Parietal lobe (tissue), 2 donors: Measurements from ENCODE around the gene PITPNM1. TPM values are rescaled to one million over a fixed set of nuclear protein-coding genes. Genes with fewer than 3 reads are reported as not detected.

Experiments used
- small RNA-seq: library from RNA; depleted of rRNA; stranded (forward); fragments of <200 nt; gene quantifications from one replicate; pipeline ENCODE3, GENCODE V24; 2014; ENCODE audit warnings: low replicate concordance
- total RNA-seq: library from RNA; depleted of rRNA; stranded (reverse); fragments of >200 nt; gene quantifications from one replicate; pipeline ENCODE4 v1.2.3, GENCODE V29; 2014

Gene PITPNM1
- total RNA-seq, result 39.1 TPM

GRCh38 chr11:67504950-67505581 is at the start of gene PITPNM1:
Gene PITPNM1 (minus strand): TSS chr11:67505363. CDS start chr11:67504180, 1,183 bp downstream.

DNA sequence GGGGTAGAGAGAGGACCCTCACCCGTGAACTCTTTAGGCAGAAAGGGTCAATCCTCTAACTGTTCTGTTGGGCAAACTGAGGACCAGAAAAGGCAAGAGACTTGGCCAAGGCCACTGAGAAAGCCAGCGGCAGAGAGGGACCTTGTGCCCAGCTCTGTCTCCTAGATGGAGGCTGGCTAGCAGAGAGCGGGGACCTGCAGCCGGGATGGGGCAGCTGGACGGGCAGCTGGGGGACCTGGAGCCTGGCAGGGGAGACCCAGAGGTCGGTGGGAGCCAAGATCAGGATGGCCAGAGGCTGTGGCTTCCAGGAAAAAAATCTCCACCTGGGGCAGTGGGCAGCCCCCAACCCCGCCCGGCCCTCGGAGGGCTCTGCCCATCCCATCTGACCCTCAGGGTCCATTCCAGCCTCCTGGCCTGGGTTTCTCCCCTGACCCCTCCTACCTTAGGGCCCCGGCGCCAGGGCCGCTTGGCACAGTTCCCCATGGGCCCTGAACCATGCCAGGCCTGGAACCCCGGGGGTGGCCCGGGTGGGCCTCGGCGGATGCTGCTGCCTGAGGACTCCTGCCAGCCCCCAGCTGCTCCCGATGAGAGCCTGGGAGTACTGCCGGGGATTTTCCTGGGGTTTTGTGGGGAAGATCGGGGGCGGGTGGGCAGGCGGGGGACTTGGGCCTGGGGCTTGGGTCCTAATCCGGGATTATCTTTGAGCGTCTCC is 17.8 kb upstream of the PITPNM1 start, which contains the start of gene CABP2:
Gene CABP2 (minus strand): TSS at position 603 of the 712 bp plus-strand sequence. CDS start 120 bp downstream, at position 483.

GRCh38 chr11:67507864-67508485 is 2.8 kb upstream of the PITPNM1 start, which contains the start of gene CDK2AP2:
Gene CDK2AP2 (minus strand): TSS chr11:67508162. CDS start chr11:67508082, 80 bp downstream.

DNA sequence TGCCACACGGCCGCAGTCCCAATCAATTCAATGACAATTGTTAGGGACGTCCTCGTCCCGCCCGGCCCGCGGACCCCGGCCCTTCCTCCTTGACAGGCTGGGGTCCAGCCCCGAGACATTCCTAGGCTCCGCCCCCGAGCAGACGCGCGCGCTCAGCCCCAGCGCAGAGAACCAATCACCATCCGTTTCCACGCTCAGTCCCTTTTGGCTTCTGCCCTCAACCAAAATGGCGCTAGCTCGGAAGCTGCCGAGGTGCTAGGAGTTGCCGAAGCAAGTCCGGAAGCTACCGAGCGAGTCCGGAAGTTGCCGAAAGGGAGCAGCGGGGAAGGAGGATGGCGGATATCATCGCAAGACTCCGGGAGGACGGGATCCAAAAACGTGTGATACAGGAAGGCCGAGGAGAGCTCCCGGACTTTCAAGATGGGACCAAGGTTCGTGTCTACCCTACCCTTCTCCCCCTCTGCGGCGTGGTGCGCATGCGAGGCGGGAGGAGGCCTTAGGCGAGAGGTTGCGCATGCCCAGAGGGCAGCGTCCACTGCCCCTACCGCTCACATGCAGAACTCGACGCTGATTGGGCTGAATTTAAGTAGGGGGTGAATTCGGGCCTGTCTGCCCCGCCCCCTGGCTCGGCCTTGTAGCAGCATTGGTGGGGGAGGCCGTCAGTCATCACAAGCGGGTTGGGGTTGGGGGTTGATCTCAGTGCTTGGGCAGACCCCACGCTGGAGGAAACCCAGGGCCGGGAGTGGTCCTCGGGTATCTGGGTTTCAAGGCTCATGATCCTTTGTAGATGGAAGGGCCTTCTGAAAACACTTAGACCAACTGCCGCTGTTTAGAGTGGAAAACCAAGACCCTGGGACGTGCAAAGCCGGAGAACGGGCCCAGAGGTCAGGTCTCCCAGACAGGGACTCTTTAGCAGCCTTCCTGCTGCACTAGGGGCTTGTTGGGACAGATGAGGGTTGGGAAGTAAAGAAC is 22.1 kb downstream of the PITPNM1 start, which contains the start of gene AIP:
Gene AIP (plus strand): TSS at position 200 of the 972 bp plus-strand sequence. CDS start 133 bp downstream, at position 333.

DNA sequence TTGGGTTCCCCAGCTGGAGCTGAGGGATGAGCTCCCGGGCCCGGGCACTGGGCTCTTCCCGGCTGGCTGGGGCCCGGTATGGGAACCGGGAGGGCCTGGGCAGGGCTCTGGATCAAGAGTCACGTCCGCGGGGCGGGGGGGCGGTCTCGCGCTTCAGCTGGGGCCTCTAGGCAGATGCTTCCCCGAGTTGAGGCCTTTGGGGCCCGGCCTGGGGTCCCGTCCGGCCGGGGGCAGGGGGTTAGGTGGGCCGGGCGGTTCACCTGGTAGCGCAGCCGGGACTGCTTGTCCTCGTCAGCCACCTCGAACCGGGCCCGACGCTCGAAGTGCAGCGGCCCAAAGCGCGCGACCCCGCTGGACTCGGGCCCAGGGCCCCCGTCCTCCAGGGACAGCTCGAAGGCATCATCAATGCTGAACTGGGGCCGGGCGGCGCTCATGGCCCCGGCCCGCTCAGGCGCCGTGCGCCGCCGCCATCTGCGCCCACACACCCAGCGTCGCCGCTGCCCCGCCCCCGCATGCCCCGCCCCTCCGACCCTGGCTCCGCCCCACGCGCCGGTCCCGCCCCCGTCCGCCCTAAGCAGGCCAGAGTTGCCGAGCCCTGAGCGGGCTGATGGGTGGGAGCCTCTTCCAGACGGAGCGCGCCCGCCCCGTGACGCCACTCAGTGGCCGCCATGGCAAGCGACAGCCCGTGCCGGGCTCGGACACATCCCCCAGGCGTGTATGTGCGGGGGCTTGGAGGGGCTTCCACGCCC is 36.2 kb downstream of the PITPNM1 start, which contains the start of gene TMEM134:
Gene TMEM134 (minus strand): TSS at position 493 of the 749 bp plus-strand sequence. CDS start 59 bp downstream, at position 434.

DNA sequence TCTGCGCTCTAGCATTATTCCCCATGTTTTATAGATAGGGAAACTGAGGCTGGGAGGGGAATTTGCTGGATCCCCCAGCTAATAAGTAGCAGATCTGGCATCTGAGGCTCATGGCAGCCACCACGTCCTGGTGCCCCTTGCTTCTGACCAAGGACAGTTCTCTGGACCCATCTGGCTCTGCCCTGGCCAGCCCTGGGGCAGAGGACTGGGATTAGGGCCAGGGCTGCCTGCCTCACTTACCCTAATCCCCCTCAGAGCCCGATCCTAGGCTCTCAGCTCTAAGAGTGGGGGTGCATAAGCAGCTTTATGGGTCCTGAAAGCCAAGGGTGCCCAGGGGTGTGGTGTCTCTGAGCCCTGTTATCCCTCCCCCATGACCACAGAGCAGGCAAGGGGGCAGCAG is 50.1 kb downstream of the PITPNM1 start, which contains the start of gene CABP4:
Gene CABP4 (plus strand): TSS at position 301 of the 400 bp plus-strand sequence. CDS start 70 bp downstream, at position 371.

DNA sequence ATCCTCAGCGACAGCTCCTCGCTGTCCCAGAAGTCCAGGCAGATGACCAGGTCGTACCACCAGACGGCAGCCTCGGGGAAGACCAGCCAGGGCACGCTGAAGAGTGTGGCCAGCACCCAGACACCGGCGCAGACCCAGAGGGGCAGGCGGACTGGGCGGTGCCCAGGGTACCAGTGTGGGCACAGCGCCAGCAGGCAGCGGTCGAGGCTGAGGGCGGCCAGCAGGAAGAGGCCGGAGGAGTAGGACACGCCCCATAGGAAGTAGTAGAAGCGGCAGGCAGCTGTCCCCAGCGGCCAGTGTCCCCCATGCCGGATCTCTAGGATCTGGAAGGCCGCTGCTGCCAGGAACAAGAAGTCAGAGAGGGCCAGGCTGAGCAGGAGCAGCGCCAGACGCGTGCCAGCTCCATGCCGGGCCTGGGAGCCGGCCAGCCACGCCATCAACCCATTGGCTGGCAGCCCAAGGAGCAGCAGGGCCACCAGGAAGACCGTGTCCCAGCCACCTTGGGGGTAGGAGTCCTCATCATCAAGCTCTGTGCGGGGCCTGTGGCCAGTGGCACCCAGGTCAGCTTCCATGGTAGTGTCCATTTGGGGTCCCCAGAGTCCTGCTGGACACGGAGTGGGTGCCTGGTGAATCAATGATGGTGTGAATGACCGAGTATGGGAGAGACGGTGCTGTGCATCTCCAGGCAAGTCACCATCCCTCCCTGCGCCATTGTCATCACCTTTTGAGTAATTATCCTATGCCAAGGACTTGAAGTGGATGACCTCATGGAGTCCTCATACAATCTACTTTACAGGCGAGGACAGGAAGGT is 52.8 kb downstream of the PITPNM1 start, which contains the start of gene GPR152:
Gene GPR152 (minus strand): TSS at position 589 of the 812 bp plus-strand sequence. CDS start 5 bp downstream, at position 584.

Small RNAs within 50 kb of the gene (small RNA-seq; reads per million reads assigned to genes)
- not detected for gene MIR6752

Other genes starting within 250 kb of the PITPNM1 start
- 50.7 TPM for gene GRK2, start 238.9 kb downstream of the PITPNM1 start, total RNA-seq
- 57.9 TPM for gene ANKRD13D, start 216.1 kb downstream of the PITPNM1 start, total RNA-seq
- 8.5 TPM for gene SSH3, start 201.8 kb downstream of the PITPNM1 start, total RNA-seq
- 5.9 TPM for gene POLD4, start 151.8 kb downstream of the PITPNM1 start, total RNA-seq
- 0.31 TPM for gene CLCF1, start 131.8 kb downstream of the PITPNM1 start, total RNA-seq
- 27.5 TPM for gene RAD9A, start 113.4 kb downstream of the PITPNM1 start, total RNA-seq
- gene PPP1CA, start 103.5 kb downstream of the PITPNM1 start, total RNA-seq, result 57.0 TPM
- gene TBC1D10C, start 101.3 kb downstream of the PITPNM1 start, total RNA-seq, result 0.31 TPM
- gene CARNS1, start 89.7 kb downstream of the PITPNM1 start, total RNA-seq, result 0.31 TPM
- 16.0 TPM for gene RPS6KB2, start 76.9 kb downstream of the PITPNM1 start, total RNA-seq
- 0.63 TPM for gene PTPRCAP, start 67.7 kb downstream of the PITPNM1 start, total RNA-seq
- gene CORO1B, start 61.9 kb downstream of the PITPNM1 start, total RNA-seq, result 24.4 TPM
- gene GPR152, start 52.6 kb downstream of the PITPNM1 start, total RNA-seq, result not detected
- not detected for gene CABP4, start 50.0 kb downstream of the PITPNM1 start, total RNA-seq
- 19.7 TPM for gene TMEM134, start 36.1 kb downstream of the PITPNM1 start, total RNA-seq
- 46.0 TPM for gene AIP, start 22.3 kb downstream of the PITPNM1 start, total RNA-seq
- gene CDK2AP2, start 2.8 kb upstream of the PITPNM1 start, total RNA-seq, result 6.6 TPM
- not detected for gene CABP2, start 18.1 kb upstream of the PITPNM1 start, total RNA-seq
- 151 TPM for gene GSTP1, start 78.4 kb upstream of the PITPNM1 start, total RNA-seq
- 174 TPM for gene NDUFV1, start 101.6 kb upstream of the PITPNM1 start, total RNA-seq
- gene NUDT8, start 124.6 kb upstream of the PITPNM1 start, total RNA-seq, result 4.4 TPM
- not detected for gene TBX10, start 134.4 kb upstream of the PITPNM1 start, total RNA-seq
- gene ACY3, start 145.4 kb upstream of the PITPNM1 start, total RNA-seq, result not detected
- gene ALDH3B2, start 169.3 kb upstream of the PITPNM1 start, total RNA-seq, result not detected